Caco-2 (cell line): ENCODE data around the gene CASQ2. TPM values are rescaled to one million over a fixed set of nuclear protein-coding genes. Genes with fewer than 3 reads are reported as not detected.

ENCODE experiments used
- BruUV-seq: library from RNA; stranded (reverse); fragments of 400-500 nt; replicated peaks from 2 replicates; lab custom pipeline; 2021; lab: Mats Ljungman, UMichigan
- CTCF ChIA-PET: fragments of 300-600 bp; sonication (Branson Sonifier 250); formaldehyde crosslinking; loops from one replicate; lab custom pipeline; 2022; ENCODE audit warnings: antibody characterized with exemption; lab: Charles Lee
- POLR2A ChIA-PET: fragments of 300-600 bp; sonication (Branson Sonifier 250); formaldehyde crosslinking; loops from one replicate; lab custom pipeline; 2022; ENCODE audit warnings: antibody characterized with exemption; lab: Charles Lee
- DNase-seq, 2 experiments: peaks; one replicate each; pipeline versions ENCODE4 v3.0.0 to v3.0.0-alpha.2; 2020 to 2022
- H3K27me3 ChIP-seq: replicated peaks from 2 replicates; pipeline ENCODE4 v1.6.0; 2011; ENCODE audit warnings: low read length; ENCODE audit not compliant: control insufficient read depth, insufficient read depth
- H3K36me3 ChIP-seq: 2 replicates; pipeline ENCODE4 v1.5.1; 2011; ENCODE audit warnings: low read length; ENCODE audit not compliant: control insufficient read depth, insufficient read depth
- H3K4me1 ChIP-seq: fragments of 250-450 bp; sonication (Bioruptor Pico); 2 replicates; pipeline ENCODE4 v1.5.1; 2020; ENCODE audit warnings: mild to moderate bottlenecking
- H3K4me3 ChIP-seq: 2 replicates; pipeline ENCODE4 v1.5.1; 2011; ENCODE audit warnings: low read depth, mild to moderate bottlenecking, control low read depth, low read length
- H3K9me3 ChIP-seq: fragments of 250-450 bp; sonication (Bioruptor Pico); 2 replicates; pipeline ENCODE4 v1.5.1; 2020; ENCODE audit warnings: mild to moderate bottlenecking, moderate library complexity
- H3K27ac Mint-ChIP-seq: one replicate; pipeline ENCODE4 v1.8.0; 2022; ENCODE audit warnings: mixed read lengths; ENCODE audit not compliant: unreplicated experiment
- H3K27me3 Mint-ChIP-seq: one replicate; pipeline ENCODE4 v1.8.0; 2022; ENCODE audit warnings: mixed read lengths; ENCODE audit not compliant: insufficient read depth, unreplicated experiment
- H3K36me3 Mint-ChIP-seq: one replicate; pipeline ENCODE4 v1.8.0; 2022; ENCODE audit warnings: mild to moderate bottlenecking, mixed read lengths; ENCODE audit not compliant: insufficient read depth, unreplicated experiment
- H3K4me1 Mint-ChIP-seq: one replicate; pipeline ENCODE4 v1.8.0; 2022; ENCODE audit warnings: low read depth, mixed read lengths; ENCODE audit not compliant: unreplicated experiment
- H3K4me3 Mint-ChIP-seq: one replicate; pipeline ENCODE4 v1.8.0; 2022; ENCODE audit warnings: mild to moderate bottlenecking, moderate library complexity, mixed read lengths; ENCODE audit not compliant: unreplicated experiment
- H3K9me3 Mint-ChIP-seq: one replicate; pipeline ENCODE4 v1.8.0; 2022; ENCODE audit warnings: mixed read lengths; ENCODE audit not compliant: unreplicated experiment
- intact Hi-C: fragments of 100-400 bp; cut with micrococcal nuclease; formaldehyde crosslinking; loops from one replicate; pipeline ENCODE4 v1.10.0; 2022; ENCODE audit not compliant: unreplicated experiment
- total RNA-seq: library from RNA; stranded (reverse); gene quantifications from 2 replicates; pipeline ENCODE4 v1.2.3, GENCODE V29; 2022
- TF ChIP-seq, protein P1 (sequence below), 2 experiments: fragments of 200-600 bp in 1 of 2; IDR thresholded peaks; 1 replicate in 1 of 2; 2 replicates in 1 of 2; pipeline versions ENCODE4 v1.5.1 to v1.8.0; 2011 to 2022; ENCODE audit warnings: antibody characterized with exemption in 1 of 2, control low read depth in 1 of 2, inconsistent platforms in 1 of 2, low read depth in 1 of 2, low read length in 1 of 2, mild to moderate bottlenecking in 1 of 2, moderate library complexity in 1 of 2; ENCODE audit not compliant: insufficient read depth in 1 of 2, severe bottlenecking in 1 of 2, unreplicated experiment in 1 of 2

Gene CASQ2
- total RNA-seq, 1 experiment from 2014 or later: 0.18 TPM

DNA sequence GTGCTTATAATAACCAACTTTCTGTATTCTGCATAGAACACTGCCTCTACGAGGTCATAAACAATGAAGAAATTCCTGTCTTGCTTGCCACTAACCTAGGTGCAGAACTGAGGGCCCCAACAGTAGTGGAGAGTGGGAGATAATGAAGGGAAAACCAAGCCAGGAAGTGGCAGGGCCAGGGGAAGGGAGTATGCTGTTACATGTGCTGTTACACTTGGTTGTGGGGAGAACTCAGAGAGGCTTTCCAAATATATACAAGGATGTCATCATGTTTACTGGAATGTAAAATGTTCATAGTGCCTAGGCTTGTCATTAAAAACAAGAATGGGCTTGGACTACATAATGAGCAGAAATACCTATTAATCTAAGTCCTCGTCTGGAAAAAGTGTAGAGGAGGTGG lies 41.3 kb upstream of the CASQ2 start:
- no TSS peak for BruUV-seq
- H3K4me1 Mint-ChIP-seq: no peaks in the 10 kb centered on the region
- H3K27ac Mint-ChIP-seq: no peak overlapping the region
- CTCF ChIA-PET: interaction anchor here (2.0 kb wide), 1 partner anchor 171 kb away, joined by 8 read pairs; no protein-coding TSS in a partner anchor
- H3K36me3 ChIP-seq: no peaks in the 10 kb centered on the region
- H3K4me3 Mint-ChIP-seq: no peak overlapping the region
- TF ChIP-seq, protein P1, sequence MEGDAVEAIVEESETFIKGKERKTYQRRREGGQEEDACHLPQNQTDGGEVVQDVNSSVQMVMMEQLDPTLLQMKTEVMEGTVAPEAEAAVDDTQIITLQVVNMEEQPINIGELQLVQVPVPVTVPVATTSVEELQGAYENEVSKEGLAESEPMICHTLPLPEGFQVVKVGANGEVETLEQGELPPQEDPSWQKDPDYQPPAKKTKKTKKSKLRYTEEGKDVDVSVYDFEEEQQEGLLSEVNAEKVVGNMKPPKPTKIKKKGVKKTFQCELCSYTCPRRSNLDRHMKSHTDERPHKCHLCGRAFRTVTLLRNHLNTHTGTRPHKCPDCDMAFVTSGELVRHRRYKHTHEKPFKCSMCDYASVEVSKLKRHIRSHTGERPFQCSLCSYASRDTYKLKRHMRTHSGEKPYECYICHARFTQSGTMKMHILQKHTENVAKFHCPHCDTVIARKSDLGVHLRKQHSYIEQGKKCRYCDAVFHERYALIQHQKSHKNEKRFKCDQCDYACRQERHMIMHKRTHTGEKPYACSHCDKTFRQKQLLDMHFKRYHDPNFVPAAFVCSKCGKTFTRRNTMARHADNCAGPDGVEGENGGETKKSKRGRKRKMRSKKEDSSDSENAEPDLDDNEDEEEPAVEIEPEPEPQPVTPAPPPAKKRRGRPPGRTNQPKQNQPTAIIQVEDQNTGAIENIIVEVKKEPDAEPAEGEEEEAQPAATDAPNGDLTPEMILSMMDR (IDR thresholded peaks at IDR 0.05; ENCODE audit: insufficient read depth in 1 of 2, low read depth in 1 of 2, low read length in 1 of 2, severe bottlenecking in 1 of 2, unreplicated experiment in 1 of 2): no peak
- DNase-seq: no peak
- H3K9me3 Mint-ChIP-seq: no peaks in the 10 kb centered on the region
- H3K4me1 ChIP-seq: peaks cover 20% of the 10 kb centered on the region
- H3K9me3 ChIP-seq: no peaks in the 10 kb centered on the region
- peaks cover 2% of the 10 kb centered on the region for H3K27me3 Mint-ChIP-seq
- no peak overlapping the region for H3K4me3 ChIP-seq
- POLR2A ChIA-PET: no interaction called here
- intact Hi-C loops: loop anchor here (5.0 kb wide), 2 partner anchors 77 to 212 kb away; no protein-coding TSS in a partner anchor
- H3K36me3 Mint-ChIP-seq: no peaks in the 10 kb centered on the region
- no peaks in the 10 kb centered on the region for H3K27me3 ChIP-seq

DNA sequence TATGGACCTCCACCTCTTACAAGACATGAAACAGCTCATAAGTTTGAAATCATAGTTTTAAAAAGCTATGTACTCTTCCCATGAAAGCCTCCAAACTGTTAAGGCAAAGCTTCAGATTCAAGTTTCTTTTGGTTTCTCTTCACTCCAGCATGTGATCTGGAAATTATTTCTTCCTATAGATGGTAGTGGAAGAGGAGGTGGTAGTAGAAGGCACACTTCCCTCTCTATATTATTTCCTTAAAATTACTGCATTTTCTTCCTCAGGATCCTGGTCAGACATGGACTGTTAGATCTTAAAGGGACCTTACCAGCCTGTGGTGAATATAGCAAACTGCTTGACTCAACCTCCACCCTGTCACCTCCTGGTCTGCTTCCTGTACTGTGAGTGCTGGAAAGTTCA lies 40.6 kb upstream of the CASQ2 start:
- Histone ChIP-seq H3K4me3 (no peak overlapping the region), H3K4me1 (peaks cover 20% of the 10 kb centered on the region), H3K27me3 (no peaks in the 10 kb centered on the region), H3K36me3 (no peaks in the 10 kb centered on the region), H3K9me3 (no peaks in the 10 kb centered on the region)
- no TSS peak for BruUV-seq
- Mint-ChIP-seq H3K9me3 (no peaks in the 10 kb centered on the region), H3K36me3 (no peaks in the 10 kb centered on the region), H3K27ac (no peak overlapping the region), H3K4me3 (no peak overlapping the region), H3K27me3 (peaks cover 2% of the 10 kb centered on the region), H3K4me1 (no peaks in the 10 kb centered on the region)
- ChIA-PET POLR2A (no interaction called here), CTCF (no interaction called here)
- intact Hi-C loops: loop anchor here (5.0 kb wide), 2 partner anchors 78 to 213 kb away; no protein-coding TSS in a partner anchor
- DNase-seq: no peak
- TF ChIP-seq, protein P1 (IDR thresholded peaks at IDR 0.05; ENCODE audit: insufficient read depth in 1 of 2, low read depth in 1 of 2, low read length in 1 of 2, severe bottlenecking in 1 of 2, unreplicated experiment in 1 of 2): no peak

DNA sequence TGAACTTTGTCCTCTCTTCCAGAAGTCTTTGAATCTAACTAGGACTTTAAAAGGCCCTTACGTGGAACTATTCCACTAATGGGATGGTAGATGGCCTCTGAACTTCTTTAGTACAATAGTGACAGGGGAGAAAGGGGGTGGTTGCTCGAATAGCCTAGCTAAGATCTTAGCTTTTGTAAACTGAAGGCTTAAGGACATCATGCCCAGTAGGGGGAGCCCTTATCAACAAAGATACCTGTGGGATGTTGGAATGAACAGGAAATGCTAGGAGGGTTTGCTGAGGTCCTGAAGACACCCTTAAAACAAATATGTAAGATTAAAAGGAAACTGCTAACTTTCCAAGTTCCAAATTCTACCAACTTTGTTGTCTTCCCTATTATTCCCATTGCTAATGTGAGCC lies 39.2 kb upstream of the CASQ2 start:
- peaks cover 2% of the 10 kb centered on the region for H3K27me3 Mint-ChIP-seq
- no peaks in the 10 kb centered on the region for H3K9me3 Mint-ChIP-seq
- ChIA-PET POLR2A (no interaction called here), CTCF (interaction anchor here (0.6 to 1.0 kb wide), 6 partner anchors 17 to 304 kb away, joined by 3 to 9 read pairs (median 3); no protein-coding TSS in a partner anchor)
- TF ChIP-seq, protein P1 (IDR thresholded peaks at IDR 0.05; ENCODE audit: insufficient read depth in 1 of 2, low read depth in 1 of 2, low read length in 1 of 2, severe bottlenecking in 1 of 2, unreplicated experiment in 1 of 2): peak; percentile 46 to 59
- no peaks in the 10 kb centered on the region for H3K36me3 ChIP-seq
- H3K36me3 Mint-ChIP-seq: no peaks in the 10 kb centered on the region
- DNase-seq: peak; percentile 61 to 70
- H3K9me3 ChIP-seq: no peaks in the 10 kb centered on the region
- H3K27ac Mint-ChIP-seq: no peak overlapping the region
- H3K27me3 ChIP-seq: no peaks in the 10 kb centered on the region
- intact Hi-C loops: loop anchor here (1.0 to 5.0 kb wide), 3 partner anchors 80 to 215 kb away; no protein-coding TSS in a partner anchor
- BruUV-seq: no TSS peak
- H3K4me1 ChIP-seq: peaks cover 20% of the 10 kb centered on the region
- H3K4me1 Mint-ChIP-seq: no peaks in the 10 kb centered on the region
- no peak overlapping the region for H3K4me3 ChIP-seq
- H3K4me3 Mint-ChIP-seq: no peak overlapping the region
